ENCODE measurements around the gene ARHGEF10L.

Gene ARHGEF10L

DNA sequence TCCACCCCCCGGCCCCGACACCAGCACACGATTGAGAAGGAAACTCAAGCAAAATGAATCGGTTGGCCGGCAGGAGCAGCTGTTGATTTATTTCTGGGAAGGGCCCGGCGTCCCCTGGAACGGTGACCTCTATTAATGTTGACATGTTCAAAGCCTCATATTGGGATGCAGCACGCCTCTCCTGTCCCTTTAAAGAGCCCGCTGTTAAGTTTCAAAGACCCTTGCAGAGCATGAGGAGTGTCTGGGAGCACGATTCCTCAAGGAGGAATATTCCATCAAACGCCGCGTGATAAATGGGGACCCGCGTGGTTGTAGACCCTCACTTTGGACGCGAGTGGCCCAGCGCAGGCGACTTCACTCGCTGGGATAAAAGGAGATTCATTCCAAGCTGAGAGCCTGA, 194.2 kb downstream of the ARHGEF10L start:
- H3K4me3 ChIP-seq (ENCODE audit: control insufficient read depth, low read depth, low read length) = no peak overlapping the region
- DNase-seq (ENCODE audit: low read depth) = no peak
- TF ChIP-seq, protein P1, sequence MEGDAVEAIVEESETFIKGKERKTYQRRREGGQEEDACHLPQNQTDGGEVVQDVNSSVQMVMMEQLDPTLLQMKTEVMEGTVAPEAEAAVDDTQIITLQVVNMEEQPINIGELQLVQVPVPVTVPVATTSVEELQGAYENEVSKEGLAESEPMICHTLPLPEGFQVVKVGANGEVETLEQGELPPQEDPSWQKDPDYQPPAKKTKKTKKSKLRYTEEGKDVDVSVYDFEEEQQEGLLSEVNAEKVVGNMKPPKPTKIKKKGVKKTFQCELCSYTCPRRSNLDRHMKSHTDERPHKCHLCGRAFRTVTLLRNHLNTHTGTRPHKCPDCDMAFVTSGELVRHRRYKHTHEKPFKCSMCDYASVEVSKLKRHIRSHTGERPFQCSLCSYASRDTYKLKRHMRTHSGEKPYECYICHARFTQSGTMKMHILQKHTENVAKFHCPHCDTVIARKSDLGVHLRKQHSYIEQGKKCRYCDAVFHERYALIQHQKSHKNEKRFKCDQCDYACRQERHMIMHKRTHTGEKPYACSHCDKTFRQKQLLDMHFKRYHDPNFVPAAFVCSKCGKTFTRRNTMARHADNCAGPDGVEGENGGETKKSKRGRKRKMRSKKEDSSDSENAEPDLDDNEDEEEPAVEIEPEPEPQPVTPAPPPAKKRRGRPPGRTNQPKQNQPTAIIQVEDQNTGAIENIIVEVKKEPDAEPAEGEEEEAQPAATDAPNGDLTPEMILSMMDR (IDR thresholded peaks at IDR 0.05; ENCODE audit: control insufficient read depth, insufficient read depth, low read depth, low read length, missing control alignments) = no peak

DNA sequence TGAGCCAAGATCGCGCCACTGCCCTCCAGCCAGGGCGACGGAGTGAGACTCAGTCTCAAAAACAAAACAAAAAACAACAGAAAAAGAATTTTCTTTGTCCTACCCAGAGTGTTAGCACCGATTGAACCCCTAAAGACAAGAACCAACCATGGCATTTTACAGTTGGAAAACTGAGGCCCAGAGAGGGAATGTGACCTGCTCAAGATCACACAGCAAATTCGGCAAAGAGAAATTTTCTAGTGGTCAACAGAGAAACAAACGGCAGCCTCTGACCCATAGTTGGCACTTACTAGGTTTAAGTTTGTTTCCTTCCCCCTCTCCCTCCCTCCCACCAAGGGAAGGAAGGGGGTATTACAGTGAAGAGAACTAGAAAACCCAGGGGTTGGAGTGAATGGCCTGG, 195.1 kb downstream of the ARHGEF10L start:
- no peak overlapping the region for H3K4me3 ChIP-seq (ENCODE audit: control insufficient read depth, low read depth, low read length)
- no peak for DNase-seq (ENCODE audit: low read depth)
- TF ChIP-seq, protein P1 (IDR thresholded peaks at IDR 0.05; ENCODE audit: control insufficient read depth, insufficient read depth, low read depth, low read length, missing control alignments) = no peak

DNA sequence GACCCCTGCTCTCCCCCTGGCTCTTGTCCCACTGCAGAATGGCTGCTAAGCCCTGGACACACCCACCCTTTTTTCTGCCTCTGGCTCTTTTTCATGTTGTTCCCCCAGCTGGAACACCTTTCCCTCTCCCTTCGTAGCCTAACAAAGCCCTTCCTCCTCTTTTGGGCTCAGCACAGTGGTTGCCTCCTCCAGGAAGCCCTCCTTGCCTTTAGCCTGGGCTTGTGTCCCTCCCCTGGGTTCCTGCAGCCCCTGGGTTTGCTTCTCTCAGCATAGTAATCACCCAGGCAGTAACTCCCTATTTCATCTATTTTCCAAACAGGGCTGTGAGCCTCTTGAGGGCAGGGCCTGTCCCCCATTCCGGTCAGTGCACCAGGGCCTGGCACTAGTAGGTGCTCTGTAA, 195.8 kb downstream of the ARHGEF10L start:
- DNase-seq (ENCODE audit: low read depth) = no peak
- TF ChIP-seq, protein P1 (IDR thresholded peaks at IDR 0.05; ENCODE audit: control insufficient read depth, insufficient read depth, low read depth, low read length, missing control alignments) = no peak

DNA sequence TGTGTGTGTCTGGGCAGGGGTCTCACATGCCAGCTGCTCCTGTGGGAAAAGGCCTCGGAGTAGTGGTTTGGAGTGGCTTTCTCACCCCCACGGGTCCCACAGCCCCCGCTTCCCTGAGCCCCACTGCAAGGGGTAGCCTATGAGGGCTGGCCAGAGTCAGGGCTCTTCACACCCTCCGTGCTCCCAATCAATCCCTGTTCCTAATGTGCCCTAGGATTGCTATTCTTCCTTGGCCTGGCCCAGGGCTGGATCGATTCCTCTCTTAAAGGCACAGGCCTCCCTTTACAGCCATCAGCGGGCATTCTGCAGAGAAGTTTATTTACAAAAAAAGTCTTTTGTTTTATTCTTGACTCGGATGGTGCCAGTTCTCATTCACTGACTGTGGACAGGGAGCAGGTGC, 196.3 kb downstream of the ARHGEF10L start:
- TF ChIP-seq, protein P1 (IDR thresholded peaks at IDR 0.05; ENCODE audit: control insufficient read depth, insufficient read depth, low read depth, low read length, missing control alignments) = no peak
- no peak overlapping the region for H3K4me3 ChIP-seq (ENCODE audit: control insufficient read depth, low read depth, low read length)
- no peak for DNase-seq (ENCODE audit: low read depth)

More for the DNA sequence above, 195.8 kb downstream of the ARHGEF10L start:
- H3K4me3 ChIP-seq (ENCODE audit: control insufficient read depth, low read depth, low read length) = no peak overlapping the region

DNA sequence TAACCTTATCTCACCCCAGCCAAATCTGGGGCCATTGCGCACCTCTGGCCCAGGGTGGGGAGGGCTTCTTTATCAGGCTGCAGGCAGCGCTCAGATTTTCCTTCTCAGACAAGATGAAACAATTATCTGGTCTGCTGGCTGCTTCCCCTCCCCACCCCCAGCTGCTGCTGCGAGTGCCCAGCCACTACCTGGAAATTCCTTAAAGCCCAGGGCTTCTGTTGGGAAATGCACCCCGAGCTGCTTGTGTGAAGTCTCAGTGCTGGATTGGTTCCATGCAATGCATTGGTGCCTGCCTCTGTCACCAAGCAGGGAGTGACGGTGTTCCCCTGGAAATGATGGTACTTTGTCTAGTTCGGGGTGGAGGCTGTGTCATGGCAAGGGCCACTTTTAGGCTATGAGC, 197.1 kb downstream of the ARHGEF10L start:
- TF ChIP-seq, protein P1 (IDR thresholded peaks at IDR 0.05; ENCODE audit: control insufficient read depth, insufficient read depth, low read depth, low read length, missing control alignments) = no peak
- DNase-seq (ENCODE audit: low read depth) = no peak
- H3K4me3 ChIP-seq (ENCODE audit: control insufficient read depth, low read depth, low read length) = no peak overlapping the region

DNA sequence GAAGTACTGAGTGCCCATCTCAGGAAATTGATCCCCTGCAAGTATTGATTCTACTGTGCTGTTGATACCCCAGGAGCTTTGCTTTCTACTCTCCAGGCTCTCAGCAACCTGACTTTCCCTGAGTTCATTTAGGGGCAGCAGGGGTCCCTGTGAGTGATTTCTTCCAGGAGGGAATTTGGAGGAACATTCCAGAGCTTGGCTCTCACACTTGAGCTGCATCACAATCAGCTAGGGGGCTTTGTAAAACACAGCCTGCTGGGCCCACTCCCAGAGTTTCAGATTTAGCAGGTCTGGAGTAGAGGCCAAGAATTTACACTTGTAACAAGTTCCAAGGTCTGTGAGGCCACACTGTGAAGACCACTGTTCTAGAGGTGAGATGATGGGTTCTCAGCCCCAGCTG, 199.6 kb downstream of the ARHGEF10L start:
- TF ChIP-seq, protein P1 (IDR thresholded peaks at IDR 0.05; ENCODE audit: control insufficient read depth, insufficient read depth, low read depth, low read length, missing control alignments) = no peak
- no peak for DNase-seq (ENCODE audit: low read depth)
- no peak overlapping the region for H3K4me3 ChIP-seq (ENCODE audit: control insufficient read depth, low read depth, low read length)

DNA sequence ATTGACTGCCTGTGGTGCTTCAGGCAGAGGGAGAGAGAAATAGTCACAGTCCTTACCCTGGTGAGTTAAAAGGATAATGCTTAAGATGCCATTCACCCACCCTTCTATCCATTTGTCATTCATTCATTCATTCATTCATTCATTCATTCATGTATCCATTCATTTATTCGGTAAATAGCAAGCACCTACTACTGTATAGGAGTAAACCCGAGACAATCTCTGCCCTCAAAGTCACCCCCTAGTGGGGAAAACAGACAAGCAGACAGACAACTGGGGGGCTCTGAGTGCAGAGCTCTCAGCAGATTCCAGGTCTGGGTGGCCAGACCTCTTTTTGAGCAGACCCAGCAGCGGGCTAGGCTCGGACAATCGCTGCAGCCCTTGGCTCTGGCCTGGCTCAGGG, 201.6 kb downstream of the ARHGEF10L start:
- no peak for DNase-seq (ENCODE audit: low read depth)
- H3K4me3 ChIP-seq (ENCODE audit: control insufficient read depth, low read depth, low read length) = no peak overlapping the region
- TF ChIP-seq, protein P1 (IDR thresholded peaks at IDR 0.05; ENCODE audit: control insufficient read depth, insufficient read depth, low read depth, low read length, missing control alignments) = no peak
